Measurements from ENCODE around the gene NRARP.

GRCh38 chr9:137266585-137267453, 35.3 kb downstream of the NRARP start:
- TF ChIP-seq EZH2phosphoT487 (IDR thresholded peaks at IDR 0.05; ENCODE audit: unreplicated experiment): no peak
- no peak for TF ChIP-seq POLR2AphosphoS5 (IDR thresholded peaks at IDR 0.05; ENCODE audit: low read depth)
- TF ChIP-seq CREB1 (CRISPR knock-in tag; IDR thresholded peaks at IDR 0.05; ENCODE audit: low read depth): no peak
- TF ChIP-seq, protein P1, sequence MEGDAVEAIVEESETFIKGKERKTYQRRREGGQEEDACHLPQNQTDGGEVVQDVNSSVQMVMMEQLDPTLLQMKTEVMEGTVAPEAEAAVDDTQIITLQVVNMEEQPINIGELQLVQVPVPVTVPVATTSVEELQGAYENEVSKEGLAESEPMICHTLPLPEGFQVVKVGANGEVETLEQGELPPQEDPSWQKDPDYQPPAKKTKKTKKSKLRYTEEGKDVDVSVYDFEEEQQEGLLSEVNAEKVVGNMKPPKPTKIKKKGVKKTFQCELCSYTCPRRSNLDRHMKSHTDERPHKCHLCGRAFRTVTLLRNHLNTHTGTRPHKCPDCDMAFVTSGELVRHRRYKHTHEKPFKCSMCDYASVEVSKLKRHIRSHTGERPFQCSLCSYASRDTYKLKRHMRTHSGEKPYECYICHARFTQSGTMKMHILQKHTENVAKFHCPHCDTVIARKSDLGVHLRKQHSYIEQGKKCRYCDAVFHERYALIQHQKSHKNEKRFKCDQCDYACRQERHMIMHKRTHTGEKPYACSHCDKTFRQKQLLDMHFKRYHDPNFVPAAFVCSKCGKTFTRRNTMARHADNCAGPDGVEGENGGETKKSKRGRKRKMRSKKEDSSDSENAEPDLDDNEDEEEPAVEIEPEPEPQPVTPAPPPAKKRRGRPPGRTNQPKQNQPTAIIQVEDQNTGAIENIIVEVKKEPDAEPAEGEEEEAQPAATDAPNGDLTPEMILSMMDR (conservative IDR thresholded peaks at IDR 0.05; ENCODE audit: low read depth in 2 of 2): no peak
- TF ChIP-seq EZH2 (IDR thresholded peaks at IDR 0.05; ENCODE audit: low read depth, unreplicated experiment): no peak
- TF ChIP-seq, protein P2, sequence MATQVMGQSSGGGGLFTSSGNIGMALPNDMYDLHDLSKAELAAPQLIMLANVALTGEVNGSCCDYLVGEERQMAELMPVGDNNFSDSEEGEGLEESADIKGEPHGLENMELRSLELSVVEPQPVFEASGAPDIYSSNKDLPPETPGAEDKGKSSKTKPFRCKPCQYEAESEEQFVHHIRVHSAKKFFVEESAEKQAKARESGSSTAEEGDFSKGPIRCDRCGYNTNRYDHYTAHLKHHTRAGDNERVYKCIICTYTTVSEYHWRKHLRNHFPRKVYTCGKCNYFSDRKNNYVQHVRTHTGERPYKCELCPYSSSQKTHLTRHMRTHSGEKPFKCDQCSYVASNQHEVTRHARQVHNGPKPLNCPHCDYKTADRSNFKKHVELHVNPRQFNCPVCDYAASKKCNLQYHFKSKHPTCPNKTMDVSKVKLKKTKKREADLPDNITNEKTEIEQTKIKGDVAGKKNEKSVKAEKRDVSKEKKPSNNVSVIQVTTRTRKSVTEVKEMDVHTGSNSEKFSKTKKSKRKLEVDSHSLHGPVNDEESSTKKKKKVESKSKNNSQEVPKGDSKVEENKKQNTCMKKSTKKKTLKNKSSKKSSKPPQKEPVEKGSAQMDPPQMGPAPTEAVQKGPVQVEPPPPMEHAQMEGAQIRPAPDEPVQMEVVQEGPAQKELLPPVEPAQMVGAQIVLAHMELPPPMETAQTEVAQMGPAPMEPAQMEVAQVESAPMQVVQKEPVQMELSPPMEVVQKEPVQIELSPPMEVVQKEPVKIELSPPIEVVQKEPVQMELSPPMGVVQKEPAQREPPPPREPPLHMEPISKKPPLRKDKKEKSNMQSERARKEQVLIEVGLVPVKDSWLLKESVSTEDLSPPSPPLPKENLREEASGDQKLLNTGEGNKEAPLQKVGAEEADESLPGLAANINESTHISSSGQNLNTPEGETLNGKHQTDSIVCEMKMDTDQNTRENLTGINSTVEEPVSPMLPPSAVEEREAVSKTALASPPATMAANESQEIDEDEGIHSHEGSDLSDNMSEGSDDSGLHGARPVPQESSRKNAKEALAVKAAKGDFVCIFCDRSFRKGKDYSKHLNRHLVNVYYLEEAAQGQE (IDR thresholded peaks at IDR 0.05; ENCODE audit: unreplicated experiment): no peak
- TF ChIP-seq NANOG (IDR thresholded peaks at IDR 0.05; ENCODE audit: borderline replicate concordance): no peak
- no peak for TF ChIP-seq ZNF331 (CRISPR knock-in tag; IDR thresholded peaks at IDR 0.05; ENCODE audit: low read depth)
- TF ChIP-seq JUNB (IDR thresholded peaks at IDR 0.05; ENCODE audit: unreplicated experiment): no peak
- TF ChIP-seq, protein P3, sequence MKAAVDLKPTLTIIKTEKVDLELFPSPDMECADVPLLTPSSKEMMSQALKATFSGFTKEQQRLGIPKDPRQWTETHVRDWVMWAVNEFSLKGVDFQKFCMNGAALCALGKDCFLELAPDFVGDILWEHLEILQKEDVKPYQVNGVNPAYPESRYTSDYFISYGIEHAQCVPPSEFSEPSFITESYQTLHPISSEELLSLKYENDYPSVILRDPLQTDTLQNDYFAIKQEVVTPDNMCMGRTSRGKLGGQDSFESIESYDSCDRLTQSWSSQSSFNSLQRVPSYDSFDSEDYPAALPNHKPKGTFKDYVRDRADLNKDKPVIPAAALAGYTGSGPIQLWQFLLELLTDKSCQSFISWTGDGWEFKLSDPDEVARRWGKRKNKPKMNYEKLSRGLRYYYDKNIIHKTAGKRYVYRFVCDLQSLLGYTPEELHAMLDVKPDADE (IDR thresholded peaks at IDR 0.05): no peak
